Small intestine (tissue), 7 donors: Measurements from ENCODE around the gene PRDM12. TPM values are rescaled to one million over a fixed set of nuclear protein-coding genes. Genes with fewer than 3 reads are reported as not detected.
"Not testable (repeated sequence)": the region's sequence is repeated elsewhere in the genome, so short reads cannot be mapped to it uniquely, and the experiment has no call there.

Experiments
- DNase-seq, 2 donors: peaks; one replicate each; pipeline versions ENCODE4 v3.0.0 to v3.0.0-alpha.2; 2013
- FAIRE-seq: peaks from 2 replicates; lab custom pipeline; 2012; peaks lifted over from hg19 to GRCh38; lab: Jason Lieb, UNC
- H3K27ac ChIP-seq, 3 donors: one replicate each; pipeline ENCODE4 v1.5.1; 2013; ENCODE audit warnings: low read length in 2 of 3, mild to moderate bottlenecking in 2 of 3, control low read depth in 1 of 3, inconsistent platforms in 1 of 3, low read depth in 1 of 3, moderate library complexity in 1 of 3
- H3K27me3 ChIP-seq, 3 donors: one replicate each; pipeline ENCODE4 v1.6.1; 2013; ENCODE audit warnings: low read length in 3 of 3, inconsistent platforms in 1 of 3; ENCODE audit not compliant: control insufficient read depth in 3 of 3, insufficient read depth in 3 of 3
- H3K36me3 ChIP-seq, 3 donors: one replicate each; pipeline ENCODE4 v1.6.1; 2013; ENCODE audit warnings: low read length in 3 of 3, inconsistent platforms in 1 of 3, low read depth in 1 of 3, mild to moderate bottlenecking in 1 of 3, moderate library complexity in 1 of 3; ENCODE audit not compliant: control insufficient read depth in 3 of 3, insufficient read depth in 2 of 3
- H3K4me1 ChIP-seq, 3 donors: one replicate each; pipeline ENCODE4 v1.6.1; 2013; ENCODE audit warnings: low read length in 2 of 3, inconsistent platforms in 1 of 3, low read depth in 1 of 3, mild to moderate bottlenecking in 1 of 3, moderate library complexity in 1 of 3; ENCODE audit not compliant: control insufficient read depth in 3 of 3, insufficient read depth in 2 of 3
- H3K4me3 ChIP-seq, 3 donors: one replicate each; pipeline ENCODE4 v1.5.1; 2013; ENCODE audit warnings: low read length in 3 of 3, control low read depth in 1 of 3, inconsistent platforms in 1 of 3, low read depth in 1 of 3, mild to moderate bottlenecking in 1 of 3, moderate library complexity in 1 of 3
- H3K9me3 ChIP-seq, 2 donors: one replicate each; pipeline ENCODE4 v1.6.1; 2013; ENCODE audit warnings: low read depth in 1 of 2, low read length in 1 of 2; ENCODE audit not compliant: control insufficient read depth in 2 of 2, insufficient read depth in 1 of 2
- WGBS, 3 donors: extraction: QIAGEN DNeasy Blood & Tissue Kit; methylation state at CpG; one replicate each; pipeline ENCODE4 v1.1.7; 2013; 5-methylcytosine and 5-hydroxymethylcytosine counted together
- polyA plus RNA-seq, 4 donors: library from polyadenylated mRNA; stranded (reverse) in 3 of 4; unstranded in 1 of 4; fragments of 200-250 nt in 3 of 4; fragments of 120-200 nt in 1 of 4; gene quantifications; one replicate each; pipeline versions ENCODE4 v1.2.1 to v1.2.3, GENCODE V29; 2013
- donor health status: healthy with polysubstance abuse.
- donor health status: control.
- donor health status: control.
- donor health status: Bipolar disorder and iron deficiency.
- donor health status: healthy.

The PRDM12 gene
- polyA plus RNA-seq, 4 donors = 0.03 to 0.22 (median 0.09) TPM; not detected in 1

DNA sequence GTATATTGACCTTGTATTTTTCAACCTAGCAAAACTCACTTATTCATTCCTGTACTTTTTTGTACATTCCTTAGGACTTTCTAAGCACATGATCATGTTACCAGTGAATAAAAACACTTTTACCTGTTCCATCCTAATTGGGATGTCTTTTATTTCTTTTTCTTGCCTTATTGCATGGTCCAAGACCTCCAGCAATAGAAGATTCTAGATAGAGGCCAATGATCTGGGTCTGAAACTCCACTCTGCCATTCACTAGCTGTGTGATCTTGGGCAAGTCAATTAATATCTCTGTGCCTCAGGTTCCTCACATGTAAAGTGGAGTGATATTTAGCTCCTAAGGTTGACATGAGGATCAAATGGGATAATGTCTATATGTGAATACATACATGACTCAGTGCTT is 20.7 kb downstream of the PRDM12 start:
- Histone ChIP-seq H3K4me3 (no peak overlapping the region), H3K4me1 (peaks cover 0 to 12% (median 0%) of the 10 kb centered on the region in 3 donors), H3K36me3 (no peaks in the 10 kb centered on the region), H3K27ac (no peak overlapping the region), H3K9me3 (peaks cover 0 to 8% of the 10 kb centered on the region in 2 donors), H3K27me3 (peaks cover 0 to 15% (median 0%) of the 10 kb centered on the region in 3 donors)
- DNase-seq (no peak), FAIRE-seq (no peak)

DNA sequence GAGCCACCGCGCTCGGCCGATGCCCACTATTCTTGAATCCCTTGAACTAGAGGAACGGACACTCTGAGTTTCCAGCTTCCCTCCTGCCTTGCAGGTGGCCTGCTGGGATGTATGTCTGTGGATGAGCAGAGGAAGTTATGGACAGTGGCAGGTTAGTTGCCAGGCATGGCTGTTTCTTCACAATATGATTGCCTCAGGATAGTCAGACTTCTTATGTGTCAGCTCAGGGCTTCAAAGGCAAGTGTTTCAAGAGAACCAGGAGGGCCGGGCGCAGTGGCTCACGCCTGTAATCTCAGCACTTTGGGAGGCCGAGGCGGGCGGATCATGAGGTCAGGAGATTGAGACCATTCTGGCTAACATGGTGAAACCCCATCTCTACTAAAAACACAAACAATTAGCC is 21.6 kb downstream of the PRDM12 start:
- DNase-seq, H3K9me3 ChIP-seq, H3K36me3 ChIP-seq, H3K27me3 ChIP-seq, H3K27ac ChIP-seq, H3K4me3 ChIP-seq, FAIRE-seq: not testable (repeated sequence)
- H3K4me1 ChIP-seq = peaks cover 0 to 12% (median 0%) of the 10 kb centered on the region in 3 donors
- 91 to 96% (median 92%) methylated on average over 11 of the region's 11 CpGs for WGBS, 3 donors

DNA sequence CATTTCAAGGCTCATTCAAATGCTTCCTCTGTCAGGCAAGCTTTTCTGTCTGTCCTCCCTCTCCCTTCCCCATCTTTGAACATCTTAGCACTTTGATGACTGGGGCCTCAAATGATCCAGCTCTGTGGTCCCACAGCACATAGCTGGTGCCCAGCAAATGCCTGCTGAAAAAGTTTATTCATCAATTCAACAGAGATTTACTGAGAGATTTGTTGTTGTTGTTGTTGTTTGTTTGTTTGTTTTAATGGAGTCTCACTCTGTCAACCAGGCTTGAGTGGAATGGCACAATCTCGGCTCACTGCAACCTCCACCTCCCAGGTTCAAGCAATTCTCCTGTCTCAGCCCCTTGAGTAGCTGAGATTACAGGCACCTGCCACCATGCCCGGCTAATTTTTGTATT is 23.2 kb downstream of the PRDM12 start:
- Histone ChIP-seq H3K4me3 (no peak overlapping the region), H3K27me3 (no peaks in the 10 kb centered on the region), H3K9me3 (peaks cover 0 to 8% of the 10 kb centered on the region in 2 donors), H3K36me3 (no peaks in the 10 kb centered on the region), H3K4me1 (peaks cover 0 to 4% (median 0%) of the 10 kb centered on the region in 3 donors), H3K27ac (no peak overlapping the region)
- DNase-seq (no peak), FAIRE-seq (no peak)
- 88 to 91% (median 88%) methylated on average over 2 of the region's 2 CpGs for WGBS, 3 donors

DNA sequence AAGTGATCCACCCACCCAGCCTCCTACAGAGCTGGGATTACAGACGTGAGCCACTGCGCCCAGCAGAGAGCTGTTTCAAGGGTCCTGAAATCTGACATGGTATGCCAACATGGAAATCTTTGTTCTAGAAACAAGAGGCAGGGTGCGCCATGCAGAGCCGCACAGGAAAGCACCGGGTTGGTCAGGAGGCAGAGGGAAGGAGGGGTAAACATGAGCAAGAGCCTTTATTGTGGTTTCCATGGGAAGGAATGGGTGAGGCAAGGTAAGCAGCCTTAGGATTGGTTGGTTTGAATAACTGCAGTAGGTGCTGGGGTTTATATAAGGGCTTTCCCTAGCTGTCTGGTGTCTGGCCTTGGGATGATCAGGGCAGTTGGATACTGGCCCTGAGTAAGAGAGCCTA is 23.7 kb downstream of the PRDM12 start:
- H3K4me3 ChIP-seq = no peak overlapping the region
- DNase-seq (no peak), FAIRE-seq (no peak)
- H3K4me1 ChIP-seq = peaks cover 0 to 4% (median 3%) of the 10 kb centered on the region in 3 donors
- H3K36me3 ChIP-seq = no peaks in the 10 kb centered on the region
- peaks cover 0 to 8% of the 10 kb centered on the region in 2 donors for H3K9me3 ChIP-seq
- no peaks in the 10 kb centered on the region for H3K27me3 ChIP-seq
- 78 to 81% (median 81%) methylated on average over 5 of the region's 5 CpGs for WGBS, 3 donors
- no peak overlapping the region for H3K27ac ChIP-seq

DNA sequence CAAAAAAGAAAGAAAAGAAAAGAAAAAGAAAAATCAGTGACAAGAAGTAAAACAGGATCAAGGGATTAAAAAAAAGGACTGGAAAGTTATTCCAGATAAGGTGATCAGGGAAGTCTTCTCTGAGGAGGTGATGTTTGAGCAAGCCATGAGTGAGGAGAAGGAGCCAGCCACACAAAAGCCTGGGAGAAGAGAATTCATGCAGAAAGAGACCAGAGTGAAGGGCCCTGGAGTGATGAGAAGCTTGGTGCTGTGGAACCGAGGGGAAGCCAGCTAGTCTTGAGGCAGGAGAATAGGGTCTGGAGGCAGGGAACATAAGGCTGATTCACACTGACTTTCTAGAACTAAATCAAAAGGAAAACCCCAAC is 25.2 kb downstream of the PRDM12 start:
- FAIRE-seq (no peak), DNase-seq (no peak)
- Histone ChIP-seq H3K4me3 (no peak overlapping the region), H3K27ac (peak overlapping the region; percentile 39 to 85 (median 58)), H3K27me3 (no peaks in the 10 kb centered on the region), H3K36me3 (no peaks in the 10 kb centered on the region), H3K9me3 (peaks cover 0 to 8% of the 10 kb centered on the region in 2 donors), H3K4me1 (peaks cover 0 to 6% (median 3%) of the 10 kb centered on the region in 3 donors)
- 6 to 40% (median 30%) methylated on average over 1 of the region's 1 CpG for WGBS, 3 donors

DNA sequence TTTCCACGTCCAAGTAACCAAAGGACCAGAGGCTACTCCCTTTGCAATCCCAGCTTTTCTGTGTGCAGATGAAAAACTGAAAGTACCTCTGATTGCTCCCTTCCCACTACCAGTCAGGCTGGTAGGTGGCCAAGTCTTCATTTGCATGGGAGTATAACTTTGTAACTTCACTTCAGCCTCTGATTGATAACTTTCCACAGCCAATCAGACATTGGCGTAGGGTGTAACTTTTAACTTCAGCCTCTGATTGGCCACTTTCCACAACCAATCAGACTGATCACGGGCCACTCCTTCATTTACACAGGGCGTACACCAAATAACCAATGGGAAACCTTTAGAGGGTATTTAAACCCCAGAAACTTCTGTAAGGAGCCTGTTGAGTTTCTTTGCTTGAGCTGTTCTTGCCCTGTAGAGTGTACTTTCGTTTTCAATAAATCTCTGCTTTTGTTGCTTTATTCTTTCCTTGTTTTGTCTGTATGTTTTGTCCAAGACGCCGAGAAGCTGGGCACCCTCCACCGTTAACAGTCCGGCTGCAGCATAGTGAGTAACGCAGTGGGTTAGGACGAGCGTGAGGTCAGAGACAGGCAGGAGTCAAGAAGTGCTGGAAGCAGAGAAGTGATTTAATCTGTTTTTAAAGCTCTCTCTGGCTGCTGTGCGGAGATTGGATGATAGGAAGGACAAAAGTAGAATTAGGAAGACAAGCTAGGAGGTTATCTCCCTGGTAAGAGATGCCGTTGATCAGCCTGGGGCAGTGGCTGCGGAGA is 25.7 kb downstream of the PRDM12 start:
- no peaks in the 10 kb centered on the region for H3K27me3 ChIP-seq
- DNase-seq (peak; percentile 74 to 100), FAIRE-seq (no peak)
- H3K36me3 ChIP-seq = peaks cover 0 to 1% (median 0%) of the 10 kb centered on the region in 3 donors
- WGBS, 3 donors = 34 to 50% (median 42%) methylated on average over 15 of the region's 15 CpGs
- H3K4me1 ChIP-seq = peaks cover 0 to 9% (median 3%) of the 10 kb centered on the region in 3 donors
- peaks cover 0 to 4% of the 10 kb centered on the region in 2 donors for H3K9me3 ChIP-seq
- H3K27ac ChIP-seq = peak overlapping the region; percentile 56 to 91 (median 59)
- peak overlapping the region in 2 of 3 donors; percentile 11 for H3K4me3 ChIP-seq

DNA sequence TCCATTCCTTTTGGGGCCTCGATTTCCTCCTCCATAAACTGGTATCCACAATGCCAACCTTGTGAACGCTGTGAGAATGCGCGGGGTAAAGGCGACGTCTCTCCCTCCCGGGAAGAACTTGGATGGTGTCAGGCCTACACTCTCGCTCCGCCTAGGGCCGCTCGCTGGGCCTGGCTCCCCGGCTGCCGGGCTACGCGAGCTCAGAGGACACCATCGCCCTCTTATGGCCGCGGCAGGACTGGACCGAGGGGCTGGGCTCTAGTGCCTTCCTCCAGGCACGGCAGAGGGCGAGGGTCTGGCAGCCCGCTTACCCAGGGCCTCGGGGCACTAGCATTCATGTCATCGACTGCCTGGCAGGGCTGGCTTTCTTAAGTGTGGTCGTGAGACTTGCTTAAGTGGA is 27.9 kb downstream of the PRDM12 start:
- DNase-seq = peak in 1 of 2 donors; percentile 73
- peaks cover 0 to 11% (median 3%) of the 10 kb centered on the region in 3 donors for H3K4me1 ChIP-seq
- H3K4me3 ChIP-seq = no peak overlapping the region
- H3K27me3 ChIP-seq = no peaks in the 10 kb centered on the region
- no peaks in the 10 kb centered on the region for H3K9me3 ChIP-seq
- FAIRE-seq = no peak
- 60 to 87% (median 84%) methylated on average over 25 of the region's 25 CpGs for WGBS, 3 donors
- peak overlapping the region in 1 of 3 donors; percentile 7 for H3K27ac ChIP-seq
- peaks cover 0 to 18% (median 0%) of the 10 kb centered on the region in 3 donors for H3K36me3 ChIP-seq

DNA sequence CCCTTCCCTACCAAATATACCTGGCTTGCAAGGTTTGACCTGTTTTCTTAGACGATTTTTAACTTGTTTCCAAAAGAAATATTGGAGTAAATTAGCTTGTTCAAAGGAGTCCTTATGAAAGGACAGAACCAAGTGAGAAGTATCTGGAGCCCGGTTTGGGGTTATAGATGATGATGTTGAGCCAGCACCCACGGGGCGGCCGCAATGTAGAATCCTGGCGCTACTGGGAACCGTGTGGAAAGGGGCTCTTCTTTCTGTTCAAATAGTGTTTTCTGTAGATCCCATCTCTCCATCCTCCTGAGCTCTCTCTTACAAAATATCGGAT is 28.7 kb downstream of the PRDM12 start:
- Histone ChIP-seq H3K4me3 (peak overlapping the region in 2 of 3 donors; percentile 18 to 87), H3K27ac (peak overlapping the region; percentile 8 to 52 (median 46)), H3K36me3 (peaks cover under 1 to 20% (median 2%) of the 10 kb centered on the region in 3 donors), H3K9me3 (no peaks in the 10 kb centered on the region), H3K27me3 (no peaks in the 10 kb centered on the region), H3K4me1 (peaks cover 0 to 11% (median 3%) of the 10 kb centered on the region in 3 donors)
- WGBS, 3 donors = 6 to 13% (median 12%) methylated on average over 8 of the region's 8 CpGs
- no peak for DNase-seq
- no peak for FAIRE-seq
